Measurements from ENCODE around the gene HLA-A.

Gene HLA-A

DNA sequence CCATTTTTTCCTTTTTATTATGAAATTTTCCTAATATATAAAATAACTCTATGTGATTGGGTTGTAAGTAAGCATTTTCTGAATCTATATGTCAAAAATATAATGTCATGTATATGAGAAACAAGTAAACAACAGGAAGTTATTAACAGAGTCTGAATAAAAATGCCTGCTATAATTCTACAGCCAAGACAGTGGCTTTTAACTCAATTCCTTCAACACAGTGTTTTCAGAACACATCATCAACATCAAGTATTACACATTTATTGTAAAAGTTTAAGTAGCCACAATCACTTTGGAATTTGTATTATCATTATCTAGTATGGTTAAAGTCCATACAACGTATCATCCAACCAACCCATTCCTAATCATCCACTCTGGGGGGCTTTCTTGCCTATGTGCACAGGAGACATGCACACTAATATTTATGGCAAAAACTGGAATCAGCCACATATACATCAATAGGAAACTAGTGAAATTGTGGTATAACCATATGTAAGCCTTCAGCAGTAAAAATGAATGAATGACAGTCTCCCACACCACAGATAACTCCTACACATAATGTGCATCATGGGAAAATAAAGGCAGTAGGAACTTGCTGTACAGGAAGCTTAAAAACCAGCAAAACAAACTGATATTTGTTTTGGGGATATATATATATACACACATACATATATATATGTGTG, 6.9 kb upstream of the HLA-A start:
- no peak for DNase-seq

DNA sequence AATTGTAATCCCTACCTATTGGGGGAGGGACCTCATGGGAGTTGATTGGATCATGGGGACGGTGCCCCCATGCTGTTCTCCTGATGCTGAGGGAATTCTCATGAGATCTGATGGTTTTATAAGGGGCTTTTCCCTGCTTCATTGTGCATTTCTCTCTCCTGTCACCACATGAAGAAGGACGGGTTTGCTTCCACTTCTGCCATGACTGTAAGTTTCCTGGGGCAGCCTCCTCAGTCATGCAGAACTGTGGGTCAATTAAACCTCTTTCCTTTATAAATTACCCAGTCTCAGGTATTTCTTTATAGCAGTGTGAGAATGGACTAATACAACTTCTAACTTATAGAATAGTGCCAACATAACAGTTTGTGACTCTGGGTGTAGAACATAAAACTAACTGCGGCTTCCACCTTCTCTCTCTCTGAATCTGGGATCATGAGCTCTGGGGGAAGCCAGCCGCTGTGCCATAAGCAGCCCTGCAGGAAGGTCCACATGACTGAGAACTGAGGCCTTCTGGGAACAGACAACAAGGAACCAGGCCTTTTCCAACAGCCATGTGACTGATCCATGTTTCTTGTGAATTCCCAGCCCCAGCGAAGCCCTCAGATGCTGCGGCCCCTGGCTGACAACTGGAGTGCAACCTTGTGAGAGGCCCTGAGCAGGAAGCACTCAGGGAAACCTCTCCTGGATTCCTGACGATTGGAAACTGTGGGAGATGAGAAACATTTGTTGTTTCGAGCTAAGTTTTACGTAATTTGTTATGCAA, 3.4 kb upstream of the HLA-A start:
- DNase-seq: no peak

DNA sequence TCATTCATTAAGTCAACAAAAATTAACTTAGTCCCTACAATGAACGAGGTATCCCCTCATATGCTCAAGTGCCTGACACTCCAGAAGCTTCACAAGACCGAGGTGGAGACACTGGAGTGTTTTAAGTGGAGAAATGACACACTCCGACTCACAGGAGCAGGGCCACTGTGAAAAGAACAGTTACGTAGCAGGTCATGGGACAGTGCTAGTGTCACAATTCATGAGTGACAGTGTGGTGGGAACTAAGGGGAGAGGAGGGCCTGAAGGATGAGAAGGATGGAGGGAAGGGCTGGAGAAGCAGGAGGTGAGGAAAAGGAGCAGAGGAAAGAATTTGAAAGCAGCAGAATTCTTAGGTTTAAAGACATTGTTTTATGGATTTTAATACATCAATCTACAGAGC, 1.3 kb upstream of the HLA-A start:
- no peak for DNase-seq

DNA sequence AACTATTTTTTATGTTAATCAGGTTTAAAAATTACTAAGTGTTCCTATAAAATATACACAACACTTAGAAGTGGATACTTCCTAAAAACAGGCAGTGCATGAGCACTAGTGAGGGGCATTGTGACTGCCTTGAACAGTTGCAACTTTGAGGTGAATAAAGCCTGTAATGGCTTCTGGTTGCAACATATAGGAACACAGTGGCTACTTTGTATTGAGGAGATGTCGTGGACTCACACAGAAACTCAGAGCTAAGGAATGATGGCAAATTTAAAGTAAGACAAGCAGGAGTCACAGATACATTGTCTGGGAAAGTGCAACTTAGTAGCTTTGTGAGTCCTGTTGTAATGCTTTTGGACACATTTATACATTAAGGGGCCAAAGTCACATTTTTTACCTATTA, 861 bp upstream of the HLA-A start:
- DNase-seq: no peak

DNA sequence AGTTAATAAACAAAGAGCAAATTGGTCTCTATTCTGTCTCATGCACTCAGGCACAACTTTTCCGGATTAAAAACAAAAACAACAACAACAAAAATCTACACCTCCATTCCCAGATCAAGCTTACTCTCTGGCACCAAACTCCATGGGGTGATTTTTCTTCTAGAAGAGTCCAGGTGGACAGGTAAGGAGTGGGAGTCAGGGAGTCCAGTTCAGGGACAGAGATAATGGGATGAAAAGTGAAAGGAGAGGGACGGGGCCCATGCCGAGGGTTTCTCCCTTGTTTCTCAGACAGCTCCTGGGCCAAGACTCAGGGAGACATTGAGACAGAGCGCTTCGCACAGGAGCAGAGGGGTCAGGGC, 437 bp upstream of the HLA-A start:
- no peak for DNase-seq

DNA sequence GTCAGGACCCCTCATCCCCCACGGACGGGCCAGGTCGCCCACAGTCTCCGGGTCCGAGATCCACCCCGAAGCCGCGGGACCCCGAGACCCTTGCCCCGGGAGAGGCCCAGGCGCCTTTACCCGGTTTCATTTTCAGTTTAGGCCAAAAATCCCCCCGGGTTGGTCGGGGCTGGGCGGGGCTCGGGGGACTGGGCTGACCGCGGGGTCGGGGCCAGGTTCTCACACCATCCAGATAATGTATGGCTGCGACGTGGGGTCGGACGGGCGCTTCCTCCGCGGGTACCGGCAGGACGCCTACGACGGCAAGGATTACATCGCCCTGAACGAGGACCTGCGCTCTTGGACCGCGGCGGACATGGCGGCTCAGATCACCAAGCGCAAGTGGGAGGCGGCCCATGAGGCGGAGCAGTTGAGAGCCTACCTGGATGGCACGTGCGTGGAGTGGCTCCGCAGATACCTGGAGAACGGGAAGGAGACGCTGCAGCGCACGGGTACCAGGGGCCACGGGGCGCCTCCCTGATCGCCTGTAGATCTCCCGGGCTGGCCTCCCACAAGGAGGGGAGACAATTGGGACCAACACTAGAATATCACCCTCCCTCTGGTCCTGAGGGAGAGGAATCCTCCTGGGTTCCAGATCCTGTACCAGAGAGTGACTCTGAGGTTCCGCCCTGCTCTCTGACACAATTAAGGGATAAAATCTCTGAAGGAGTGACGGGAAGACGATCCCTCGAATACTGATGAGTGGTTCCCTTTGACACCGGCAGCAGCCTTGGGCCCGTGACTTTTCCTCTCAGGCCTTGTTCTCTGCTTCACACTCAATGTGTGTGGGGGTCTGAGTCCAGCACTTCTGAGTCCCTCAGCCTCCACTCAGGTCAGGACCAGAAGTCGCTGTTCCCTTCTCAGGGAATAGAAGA, 978 bp downstream of the HLA-A start:
- DNase-seq: no peak

DNA sequence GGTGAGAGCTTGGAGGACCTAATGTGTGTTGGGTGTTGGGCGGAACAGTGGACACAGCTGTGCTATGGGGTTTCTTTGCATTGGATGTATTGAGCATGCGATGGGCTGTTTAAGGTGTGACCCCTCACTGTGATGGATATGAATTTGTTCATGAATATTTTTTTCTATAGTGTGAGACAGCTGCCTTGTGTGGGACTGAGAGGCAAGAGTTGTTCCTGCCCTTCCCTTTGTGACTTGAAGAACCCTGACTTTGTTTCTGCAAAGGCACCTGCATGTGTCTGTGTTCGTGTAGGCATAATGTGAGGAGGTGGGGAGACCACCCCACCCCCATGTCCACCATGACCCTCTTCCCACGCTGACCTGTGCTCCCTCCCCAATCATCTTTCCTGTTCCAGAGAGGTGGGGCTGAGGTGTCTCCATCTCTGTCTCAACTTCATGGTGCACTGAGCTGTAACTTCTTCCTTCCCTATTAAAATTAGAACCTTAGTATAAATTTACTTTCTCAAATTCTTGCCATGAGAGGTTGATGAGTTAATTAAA, 3.0 kb downstream of the HLA-A start:
- no peak for DNase-seq

DNA sequence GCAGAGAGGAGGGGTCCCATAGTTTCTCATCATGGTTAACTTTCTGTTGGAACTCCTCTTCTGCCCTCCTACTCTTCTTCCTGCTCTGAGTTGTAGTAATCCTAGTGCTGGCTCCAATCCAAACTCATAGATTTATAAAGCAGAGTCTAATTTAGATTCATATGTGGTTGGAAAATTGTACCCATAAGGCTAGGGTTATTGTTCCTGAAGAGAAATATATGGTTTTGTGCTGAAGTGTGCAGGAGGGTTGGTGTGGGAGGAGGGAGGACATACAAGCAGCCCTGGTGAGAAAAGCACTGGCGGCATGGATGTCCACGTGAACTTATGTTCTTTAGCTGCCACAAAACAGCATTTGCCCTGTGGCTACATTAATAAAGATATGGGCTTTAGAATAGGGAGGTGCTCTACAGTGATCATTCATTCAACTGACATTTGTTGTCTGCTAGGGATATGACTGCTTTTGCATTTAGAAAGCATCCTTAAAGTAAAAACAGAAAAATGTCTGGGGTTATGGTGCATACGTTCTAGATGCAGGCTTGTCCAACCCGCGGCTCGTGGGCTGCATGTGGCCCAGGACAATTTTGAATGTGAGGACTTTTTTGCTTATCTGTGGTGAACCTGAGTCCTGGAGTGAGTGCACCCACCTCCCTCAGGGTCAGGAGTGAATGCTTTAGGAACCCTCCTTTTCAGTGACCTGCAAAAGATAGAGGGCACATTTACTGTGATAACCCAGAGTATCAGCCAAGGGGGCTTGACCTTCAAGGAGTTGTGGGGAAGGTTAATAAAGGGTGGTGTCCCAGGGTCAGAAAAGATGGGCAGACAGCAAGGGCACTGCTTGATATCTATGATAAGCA, 4.1 kb downstream of the HLA-A start:
- DNase-seq: no peak

DNA sequence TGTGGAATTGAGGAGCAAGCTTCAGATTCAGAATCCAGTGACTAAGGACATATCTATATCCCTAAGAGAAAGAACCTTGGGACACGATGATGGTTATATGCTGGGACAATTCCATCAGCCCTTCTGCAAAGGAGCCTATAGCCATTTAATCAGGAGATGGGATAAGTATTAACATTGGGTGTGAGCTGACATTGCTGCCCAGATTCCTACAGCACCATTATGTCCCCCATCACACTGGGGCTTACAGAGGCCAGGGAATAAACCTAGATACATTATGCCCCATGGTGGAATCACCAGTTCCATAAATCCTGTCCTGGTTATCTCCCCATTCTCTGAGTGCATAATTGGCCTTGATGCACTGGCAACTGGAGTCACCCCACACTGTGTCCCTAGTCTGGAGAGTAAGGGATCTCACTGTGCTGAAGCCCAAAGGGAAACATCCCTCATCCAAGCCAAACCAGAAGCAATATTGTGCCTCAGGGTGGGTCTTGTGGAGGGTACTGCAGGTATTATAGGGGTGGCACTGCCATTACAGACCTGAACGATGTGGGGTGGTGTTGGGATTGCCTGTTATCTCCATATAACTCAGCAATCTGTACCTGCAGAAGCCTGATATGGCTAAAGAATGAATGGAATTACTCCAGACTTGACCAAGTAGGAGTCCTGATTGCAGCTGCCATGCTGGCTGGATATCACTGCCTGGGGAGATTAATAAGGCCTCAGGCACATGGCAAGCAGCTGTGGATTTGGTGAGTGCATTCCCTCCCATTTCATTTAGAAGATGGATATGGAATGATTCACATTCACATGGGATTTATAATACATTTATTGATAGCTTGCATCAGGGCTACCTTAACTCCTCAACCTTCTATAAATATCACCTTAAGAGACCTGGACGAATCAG, 5.0 kb downstream of the HLA-A start:
- DNase-seq: no peak

DNA sequence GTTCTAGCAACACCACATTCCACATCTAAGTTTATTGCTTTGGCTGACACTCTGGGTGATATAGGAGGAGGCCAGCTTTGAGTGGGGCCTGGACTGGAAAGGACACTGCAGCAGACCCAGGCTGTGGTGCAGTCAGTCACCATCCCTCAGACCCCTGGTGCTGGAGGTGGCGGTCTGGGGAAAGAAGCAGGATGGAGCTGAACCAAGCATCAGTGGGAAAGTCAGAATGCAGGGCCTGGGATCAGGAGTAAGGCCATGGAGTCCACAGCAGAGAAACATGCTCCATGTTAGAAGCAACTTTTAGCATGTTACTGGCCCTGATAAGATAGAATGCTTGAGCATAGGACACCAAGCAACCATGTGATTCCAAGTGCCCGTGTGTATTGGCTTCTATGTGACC, 5.9 kb downstream of the HLA-A start:
- DNase-seq: no peak

DNA sequence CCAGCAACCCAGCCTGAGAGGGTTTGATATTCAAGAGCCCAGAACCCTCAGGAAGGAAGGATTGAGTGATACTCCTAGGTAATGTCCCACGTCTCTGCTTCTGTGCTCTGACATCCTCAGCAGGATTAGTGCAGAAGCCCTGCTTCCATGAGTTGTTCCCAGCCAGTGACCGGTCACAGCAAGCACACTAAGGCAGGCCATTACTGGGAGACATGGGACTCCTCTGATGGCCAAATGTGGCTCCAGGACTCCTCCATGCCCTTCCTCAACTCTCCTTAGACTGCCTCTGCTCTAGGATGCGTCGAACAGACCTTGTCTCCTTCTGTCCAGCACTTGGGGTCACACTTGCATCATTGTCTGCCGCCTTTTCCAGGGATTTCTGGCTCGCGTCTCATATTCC, 7.6 kb downstream of the HLA-A start:
- no peak for DNase-seq

DNA sequence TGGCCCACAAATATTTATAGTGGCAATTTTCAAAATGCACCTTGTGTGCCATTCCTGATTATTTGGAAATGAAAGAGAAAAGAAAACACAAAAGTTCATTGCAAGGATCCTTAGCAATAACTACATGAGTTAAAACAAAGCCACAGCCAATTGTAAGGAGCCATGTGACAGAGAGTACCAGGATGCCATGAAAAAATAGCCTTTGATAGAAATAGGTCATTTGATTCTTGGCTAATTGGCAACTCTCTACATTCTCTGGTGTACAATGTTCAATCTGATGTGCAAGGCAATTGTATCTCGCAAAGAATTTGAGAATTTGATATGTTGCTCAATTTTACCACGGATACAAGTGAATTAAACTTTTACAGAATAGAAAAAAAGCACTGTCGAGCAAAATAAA, 9.6 kb downstream of the HLA-A start:
- no peak for DNase-seq

DNA sequence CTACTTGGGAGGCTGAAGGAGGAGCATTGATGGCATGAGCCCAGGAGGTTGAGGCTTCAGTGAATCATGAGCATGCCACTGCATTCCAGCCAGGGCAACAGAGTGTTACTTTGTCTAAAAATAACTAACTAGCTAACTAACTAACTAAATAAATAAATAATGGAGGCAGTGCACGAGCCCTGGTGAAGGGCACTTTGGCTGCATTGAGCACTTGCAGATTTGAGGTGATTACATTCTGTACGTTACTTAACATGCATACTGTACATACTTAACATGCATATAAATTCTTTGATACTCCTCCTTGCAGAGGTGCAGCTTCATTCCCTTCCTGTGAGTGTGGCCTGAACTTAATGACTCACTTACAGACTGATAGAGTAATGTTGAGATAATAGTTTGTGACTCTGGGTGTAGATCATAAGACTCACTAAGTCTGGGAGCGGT, 10.7 kb downstream of the HLA-A start:
- DNase-seq: no peak

DNA sequence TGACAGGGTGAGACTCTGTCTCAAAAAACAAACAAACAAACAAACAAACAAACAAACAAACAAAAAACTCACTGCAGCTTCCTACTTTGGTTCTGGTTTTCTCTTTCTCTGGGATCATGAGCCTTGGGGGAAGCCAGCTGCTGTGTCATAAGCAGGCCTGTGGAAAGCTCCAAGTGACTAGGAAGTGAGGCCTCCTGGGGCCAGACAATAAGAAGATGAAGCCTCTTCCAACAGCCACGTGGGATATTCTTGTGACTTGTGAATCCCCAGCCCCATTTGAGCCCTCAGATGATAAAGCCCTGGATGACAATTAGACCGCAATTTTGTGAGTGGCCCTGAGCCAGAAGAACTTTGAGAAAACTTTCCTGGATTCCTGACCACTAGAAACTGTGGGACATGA, 11.4 kb downstream of the HLA-A start:
- DNase-seq: no peak

DNA sequence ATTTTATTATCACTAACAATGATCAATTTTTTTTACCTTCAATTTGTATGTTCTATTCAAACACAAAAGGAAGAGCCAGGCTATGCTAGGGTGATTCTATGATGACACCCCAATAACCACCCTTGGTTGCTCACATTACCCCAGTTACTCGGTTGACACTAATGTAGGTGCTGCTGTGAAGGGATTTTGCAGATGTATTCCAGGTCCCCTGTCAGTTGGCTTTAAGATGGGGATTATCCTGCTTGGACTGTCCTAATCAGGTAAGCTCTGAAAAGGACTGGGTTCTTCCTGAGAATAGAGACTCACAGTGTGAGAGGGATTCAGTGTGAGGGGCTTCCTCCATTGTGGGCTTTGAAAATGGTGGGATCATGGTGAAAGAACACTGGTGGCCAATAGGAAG, 11.9 kb downstream of the HLA-A start:
- DNase-seq: no peak

DNA sequence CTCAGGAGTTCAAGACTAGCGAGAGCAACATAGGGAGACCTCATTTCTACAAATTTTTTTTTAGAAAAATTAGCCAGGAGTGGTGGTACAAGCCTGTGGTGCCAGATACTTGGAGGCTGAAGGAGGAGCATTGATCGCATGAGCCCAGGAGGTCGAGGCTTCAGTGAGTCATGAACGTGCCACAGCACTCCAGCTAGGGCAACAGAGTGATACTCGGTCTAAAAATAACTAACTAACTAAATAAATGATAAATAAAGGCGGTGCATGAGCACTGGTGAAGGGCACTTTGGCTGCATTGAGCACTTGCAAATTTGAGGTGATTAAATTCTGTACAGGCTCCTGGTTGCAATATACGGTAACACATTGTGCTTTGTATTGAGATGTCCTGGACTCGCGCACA, 13.5 kb downstream of the HLA-A start:
- no peak for DNase-seq

DNA sequence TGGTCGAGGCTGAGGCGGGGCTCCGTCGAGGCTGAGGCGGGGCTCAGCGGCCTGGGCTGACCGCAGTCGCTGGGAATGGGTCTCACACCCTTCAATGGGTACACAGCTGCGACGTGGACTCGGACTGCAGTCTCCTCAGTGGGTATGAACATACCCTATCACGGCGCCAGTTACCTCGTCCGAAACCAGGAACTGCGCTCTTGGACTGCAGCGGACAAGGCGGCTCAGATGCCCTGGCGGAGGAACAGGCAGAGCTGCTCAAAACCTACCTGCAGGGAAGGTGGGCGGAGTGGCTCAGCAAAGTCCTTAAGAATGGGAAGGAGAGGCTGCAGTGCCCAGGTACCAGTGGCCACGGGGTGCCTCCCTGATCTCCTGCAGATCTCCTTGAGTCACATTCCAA, 14.2 kb downstream of the HLA-A start:
- no peak for DNase-seq

DNA sequence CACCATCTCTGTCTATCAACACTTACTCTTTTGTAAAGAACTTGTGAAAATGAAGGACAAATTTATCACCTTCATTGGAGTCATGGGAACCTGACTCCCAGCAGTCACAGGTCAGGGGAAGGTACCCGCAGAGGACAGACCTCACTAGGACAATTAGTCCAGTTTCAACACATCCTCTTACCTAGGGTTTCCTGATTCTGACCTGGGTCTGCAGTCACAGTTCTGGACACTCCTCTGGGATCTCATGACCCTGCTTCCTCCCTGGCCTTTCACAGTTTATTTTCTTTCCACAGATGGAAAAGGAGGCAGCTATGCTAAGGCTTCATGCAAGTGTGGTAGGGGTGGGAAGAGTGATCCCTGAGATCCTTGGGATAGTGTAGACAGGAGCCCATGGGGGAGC, 15.7 kb downstream of the HLA-A start:
- DNase-seq: no peak

DNA sequence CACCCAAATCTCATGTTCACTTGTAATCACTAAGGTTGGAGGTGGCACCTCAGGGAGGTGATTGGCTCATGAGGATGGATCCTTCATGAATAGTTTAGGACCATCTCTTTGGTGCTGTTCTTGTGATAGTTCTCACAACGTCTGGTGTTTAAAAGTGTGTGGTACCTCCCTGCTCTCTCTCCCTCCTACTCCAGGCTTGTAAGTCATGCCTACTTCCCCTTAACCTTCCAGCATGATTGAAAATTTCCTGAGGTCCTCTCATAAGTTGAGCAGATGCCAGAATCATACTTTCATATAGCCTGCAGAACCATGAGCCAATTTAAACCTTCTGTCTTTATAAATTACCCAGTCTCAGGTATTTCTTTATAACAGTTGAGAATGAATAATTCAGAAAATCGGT, 16.6 kb downstream of the HLA-A start:
- DNase-seq: no peak

DNA sequence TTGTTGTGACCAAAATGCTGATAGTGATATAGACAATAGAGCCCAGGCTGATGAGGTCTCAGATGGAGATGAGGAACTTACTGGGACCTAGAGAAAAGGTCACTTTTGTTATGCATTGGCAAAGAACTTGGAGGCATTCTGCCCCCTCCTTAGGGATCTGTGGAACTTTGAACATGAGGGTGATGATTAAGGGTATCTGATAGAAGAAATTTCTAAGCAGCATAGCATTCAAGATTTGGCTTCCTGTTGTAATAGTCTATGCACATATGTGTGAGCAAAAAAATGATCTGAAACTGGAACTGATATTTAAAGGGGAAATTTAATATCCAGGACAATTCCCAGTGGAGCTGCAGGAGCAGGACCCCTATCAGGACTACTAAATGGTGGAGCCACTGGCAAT, 17.1 kb downstream of the HLA-A start:
- DNase-seq: no peak

DNA sequence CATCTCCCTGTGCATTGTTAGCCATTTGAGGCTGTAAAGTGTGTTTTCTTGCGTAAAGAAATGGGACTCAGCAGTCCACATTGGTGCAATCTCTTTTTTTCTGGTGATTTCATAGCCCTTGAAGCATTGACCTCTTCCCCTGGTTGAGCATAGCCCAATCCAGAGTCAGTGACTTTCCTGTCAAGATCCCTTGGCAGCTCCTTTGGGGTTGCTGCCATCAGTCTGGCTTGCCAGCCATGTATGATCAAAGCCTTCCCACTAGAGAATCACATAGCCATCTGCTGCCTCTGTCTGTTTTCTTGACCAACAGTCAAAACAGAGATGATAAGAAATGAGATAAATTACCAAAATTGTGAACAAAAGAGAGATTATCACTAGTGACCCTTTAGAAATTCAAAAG, 19.6 kb downstream of the HLA-A start:
- DNase-seq: no peak
